Tibial artery (tissue), 4 donors: ENCODE results near the gene SOD3.
A peak's percentile ranks its signal among the peaks of the same experiment; 100 is the strongest.

Experiments used
- DNase-seq, 2 donors: peaks; one replicate each; pipeline ENCODE4 v3.0.0-alpha.2; 2019
- H3K27ac ChIP-seq, 2 donors: fragments of 200-600 bp; sonication (generic) in 1 of 2; 1 replicate in 1 of 2; 2 replicates in 1 of 2; pipeline ENCODE4 v1.5.1; 2018 to 2019; ENCODE audit warnings: mild to moderate bottlenecking in 1 of 2
- H3K27me3 ChIP-seq, 2 donors: fragments of 200-600 bp; sonication (generic) in 1 of 2; one replicate each; pipeline versions ENCODE4 v1.5.1 to v1.6.0; 2016 to 2019
- H3K36me3 ChIP-seq, 3 donors: fragments of 200-600 bp; sonication (generic) in 2 of 3; one replicate each; pipeline ENCODE4 v1.5.1; 2016 to 2019; ENCODE audit warnings: mild to moderate bottlenecking in 2 of 3
- H3K4me1 ChIP-seq, 4 donors: fragments of 200-600 bp; sonication (generic) in 2 of 4; 1 replicate in 3 of 4; 2 replicates in 1 of 4; pipeline ENCODE4 v1.5.1; 2016 to 2019
- H3K4me3 ChIP-seq, 2 donors: fragments of 200-600 bp; sonication (generic) in 1 of 2; 1 replicate in 1 of 2; 2 replicates in 1 of 2; pipeline ENCODE4 v1.5.1; 2018 to 2019; ENCODE audit warnings: mild to moderate bottlenecking in 2 of 2
- H3K9me3 ChIP-seq, 3 donors: fragments of 200-600 bp; sonication (generic) in 1 of 3; one replicate each; pipeline ENCODE4 v1.5.1; 2016 to 2019
- intact Hi-C: fragments of 100-400 bp; cut with DNase I; formaldehyde crosslinking; loops from one replicate; pipeline ENCODE4 v1.15.0; 2023; ENCODE audit warnings: low total_unique reads
- TF ChIP-seq, protein P1 (sequence below), 2 experiments: fragments of 200-600 bp in 1 of 2; fragments of 450-650 bp in 1 of 2; IDR thresholded peaks; one replicate each; pipeline ENCODE4 v1.5.1; 2017 to 2019; ENCODE audit warnings: antibody characterized with exemption in 2 of 2, mild to moderate bottlenecking in 1 of 2, moderate library complexity in 1 of 2

The SOD3 gene

DNA sequence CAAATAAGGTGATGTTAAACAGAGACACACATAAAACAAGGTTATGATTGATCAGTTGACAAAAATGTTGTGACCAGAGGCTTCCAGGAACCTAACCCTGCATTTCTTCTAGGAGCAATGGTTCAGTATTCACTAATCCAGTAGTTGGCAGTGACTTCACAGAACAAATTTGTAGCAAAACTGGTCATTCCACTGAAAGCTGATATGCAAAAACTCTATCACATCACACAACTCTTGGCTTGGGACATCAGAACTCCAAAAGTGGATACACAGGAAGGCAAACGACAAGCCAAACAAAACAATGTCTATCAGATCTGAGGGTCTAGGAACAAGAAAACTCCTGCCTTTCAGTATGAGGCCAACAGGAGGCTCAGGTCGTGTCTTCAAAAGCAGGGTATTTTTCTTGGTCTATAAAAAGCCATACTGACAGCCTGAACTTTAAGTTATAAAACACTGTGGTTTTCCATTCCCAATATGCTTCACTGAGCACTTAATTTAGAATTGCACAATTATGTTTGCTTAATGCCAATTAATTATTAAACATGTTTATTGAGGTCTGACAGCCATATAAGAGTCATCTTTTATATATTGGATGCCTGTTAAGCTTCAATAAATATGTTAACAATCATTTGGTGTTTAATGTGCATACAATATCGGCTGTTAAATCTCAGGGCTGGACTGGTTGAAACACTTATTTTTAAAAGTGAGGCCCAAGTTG is 45.6 kb downstream of the SOD3 start:
- peaks cover 12 to 23% (median 17%) of the 10 kb centered on the region in 3 donors for H3K36me3 ChIP-seq
- H3K4me1 ChIP-seq, result peaks cover 0 to 14% (median 2%) of the 10 kb centered on the region in 4 donors
- TF ChIP-seq, protein P1, sequence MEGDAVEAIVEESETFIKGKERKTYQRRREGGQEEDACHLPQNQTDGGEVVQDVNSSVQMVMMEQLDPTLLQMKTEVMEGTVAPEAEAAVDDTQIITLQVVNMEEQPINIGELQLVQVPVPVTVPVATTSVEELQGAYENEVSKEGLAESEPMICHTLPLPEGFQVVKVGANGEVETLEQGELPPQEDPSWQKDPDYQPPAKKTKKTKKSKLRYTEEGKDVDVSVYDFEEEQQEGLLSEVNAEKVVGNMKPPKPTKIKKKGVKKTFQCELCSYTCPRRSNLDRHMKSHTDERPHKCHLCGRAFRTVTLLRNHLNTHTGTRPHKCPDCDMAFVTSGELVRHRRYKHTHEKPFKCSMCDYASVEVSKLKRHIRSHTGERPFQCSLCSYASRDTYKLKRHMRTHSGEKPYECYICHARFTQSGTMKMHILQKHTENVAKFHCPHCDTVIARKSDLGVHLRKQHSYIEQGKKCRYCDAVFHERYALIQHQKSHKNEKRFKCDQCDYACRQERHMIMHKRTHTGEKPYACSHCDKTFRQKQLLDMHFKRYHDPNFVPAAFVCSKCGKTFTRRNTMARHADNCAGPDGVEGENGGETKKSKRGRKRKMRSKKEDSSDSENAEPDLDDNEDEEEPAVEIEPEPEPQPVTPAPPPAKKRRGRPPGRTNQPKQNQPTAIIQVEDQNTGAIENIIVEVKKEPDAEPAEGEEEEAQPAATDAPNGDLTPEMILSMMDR (IDR thresholded peaks at IDR 0.05), result no peak
- DNase-seq, result no peak
- H3K27ac ChIP-seq, result peak overlapping the region; percentile 2 to 31
- no peaks in the 10 kb centered on the region for H3K27me3 ChIP-seq
- intact Hi-C loops, result no loop called here
- H3K9me3 ChIP-seq, result no peaks in the 10 kb centered on the region
- no peak overlapping the region for H3K4me3 ChIP-seq

DNA sequence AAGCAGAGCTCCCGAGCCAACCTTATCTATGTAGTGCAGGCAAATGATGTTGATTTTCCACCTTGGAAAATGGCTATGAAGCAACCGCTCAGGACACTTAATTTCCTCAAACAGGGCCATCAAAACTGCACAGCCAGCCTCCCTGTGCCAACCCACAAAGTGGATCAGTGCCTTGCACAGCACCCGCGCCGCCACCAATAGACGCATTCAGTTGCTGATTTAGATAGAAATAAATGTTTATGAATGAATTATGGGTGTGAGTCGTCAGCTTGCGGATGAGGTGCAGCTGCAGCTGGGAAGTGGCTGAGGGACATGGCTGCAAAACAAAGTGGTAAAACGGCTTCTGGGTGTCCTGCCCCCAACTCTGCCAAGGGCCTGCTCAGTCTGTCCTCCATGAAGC is 47.0 kb downstream of the SOD3 start:
- Histone ChIP-seq H3K4me1 (peaks cover 0 to 14% (median 2%) of the 10 kb centered on the region in 4 donors), H3K27me3 (no peaks in the 10 kb centered on the region), H3K9me3 (no peaks in the 10 kb centered on the region), H3K36me3 (peaks cover 6 to 10% (median 7%) of the 10 kb centered on the region in 3 donors), H3K27ac (no peak overlapping the region), H3K4me3 (no peak overlapping the region)
- intact Hi-C loops, result no loop called here
- TF ChIP-seq, protein P1 (IDR thresholded peaks at IDR 0.05), result no peak
- no peak for DNase-seq

DNA sequence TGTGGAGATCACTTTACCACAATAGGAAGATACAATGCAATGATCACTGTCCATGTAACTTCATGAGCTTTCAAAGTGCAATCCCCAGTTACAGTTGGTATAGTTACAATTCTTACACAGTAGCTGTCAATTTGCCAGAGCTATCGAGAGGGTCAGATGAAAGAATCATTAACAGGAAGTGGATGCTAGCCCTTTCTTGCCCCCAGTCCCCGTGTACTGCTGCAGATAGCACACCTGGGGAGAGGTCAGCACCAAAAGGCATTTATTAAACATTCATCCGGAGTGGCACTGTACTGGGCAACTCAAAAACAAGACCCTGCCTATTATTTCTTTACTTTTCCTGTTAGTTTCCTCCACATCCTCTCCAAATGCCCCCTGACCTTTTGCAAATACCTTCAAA is 47.7 kb downstream of the SOD3 start:
- peaks cover 0 to 14% (median 2%) of the 10 kb centered on the region in 4 donors for H3K4me1 ChIP-seq
- H3K27me3 ChIP-seq, result no peaks in the 10 kb centered on the region
- TF ChIP-seq, protein P1 (IDR thresholded peaks at IDR 0.05), result no peak
- H3K27ac ChIP-seq, result no peak overlapping the region
- H3K4me3 ChIP-seq, result no peak overlapping the region
- peaks cover 0 to 4% (median 0%) of the 10 kb centered on the region in 3 donors for H3K36me3 ChIP-seq
- H3K9me3 ChIP-seq, result no peaks in the 10 kb centered on the region
- intact Hi-C loops, result no loop called here
- no peak for DNase-seq

DNA sequence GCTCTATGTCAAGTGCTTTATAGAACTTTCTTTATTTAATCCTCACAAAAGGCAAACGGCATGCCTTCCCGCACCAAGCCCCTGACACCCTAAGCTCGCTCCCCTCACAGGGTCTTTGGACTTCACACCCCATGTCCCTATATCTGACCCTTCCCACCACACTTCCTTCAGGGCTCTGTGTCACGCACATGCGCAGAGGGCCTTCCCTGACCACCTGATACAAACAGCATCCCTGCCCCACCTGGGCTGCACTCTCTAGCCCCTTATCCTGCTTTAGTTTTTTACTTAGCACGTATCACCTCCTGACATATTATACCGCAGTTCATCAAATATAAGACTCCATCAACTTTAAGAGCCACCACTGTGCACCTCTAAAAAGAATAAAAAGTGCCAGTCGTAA is 49.8 kb downstream of the SOD3 start:
- H3K27ac ChIP-seq, result no peak overlapping the region
- peaks cover 0 to 21% (median 2%) of the 10 kb centered on the region in 4 donors for H3K4me1 ChIP-seq
- H3K4me3 ChIP-seq, result no peak overlapping the region
- H3K27me3 ChIP-seq, result no peaks in the 10 kb centered on the region
- intact Hi-C loops, result no loop called here
- H3K36me3 ChIP-seq, result peaks cover 0 to 3% (median 0%) of the 10 kb centered on the region in 3 donors
- TF ChIP-seq, protein P1 (IDR thresholded peaks at IDR 0.05), result no peak
- DNase-seq, result no peak
- H3K9me3 ChIP-seq, result no peaks in the 10 kb centered on the region

DNA sequence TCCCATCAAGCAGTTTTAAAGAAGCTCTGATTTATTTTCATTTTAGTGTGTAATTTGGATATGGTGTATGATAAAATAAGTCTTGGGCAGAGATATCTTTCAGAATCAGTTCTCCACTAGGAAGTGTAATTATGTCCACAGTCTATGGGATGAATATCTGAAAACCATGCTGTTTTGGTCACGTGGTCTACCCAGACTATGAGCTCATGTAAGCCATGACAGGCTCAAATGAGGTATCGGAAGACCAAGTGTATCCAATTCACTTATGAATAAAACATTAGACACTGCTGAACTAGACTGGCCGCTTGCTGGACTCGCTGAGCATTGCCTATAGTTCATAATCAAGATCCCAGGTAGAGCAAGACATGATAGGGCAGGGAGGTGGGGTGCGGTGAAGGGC is 50.5 kb downstream of the SOD3 start:
- no peaks in the 10 kb centered on the region for H3K27me3 ChIP-seq
- H3K27ac ChIP-seq, result no peak overlapping the region
- TF ChIP-seq, protein P1 (IDR thresholded peaks at IDR 0.05), result no peak
- no peak overlapping the region for H3K4me3 ChIP-seq
- peaks cover 0 to 3% (median 0%) of the 10 kb centered on the region in 3 donors for H3K36me3 ChIP-seq
- intact Hi-C loops, result no loop called here
- H3K9me3 ChIP-seq, result no peaks in the 10 kb centered on the region
- H3K4me1 ChIP-seq, result peaks cover 0 to 26% (median 8%) of the 10 kb centered on the region in 4 donors
- DNase-seq, result no peak
